ENCODE measurements around the gene TBC1D3B.
"Not testable (repeated sequence)": the region's sequence is repeated elsewhere in the genome, so short reads cannot be mapped to it uniquely, and the experiment has no call there.

TBC1D3B gene

DNA sequence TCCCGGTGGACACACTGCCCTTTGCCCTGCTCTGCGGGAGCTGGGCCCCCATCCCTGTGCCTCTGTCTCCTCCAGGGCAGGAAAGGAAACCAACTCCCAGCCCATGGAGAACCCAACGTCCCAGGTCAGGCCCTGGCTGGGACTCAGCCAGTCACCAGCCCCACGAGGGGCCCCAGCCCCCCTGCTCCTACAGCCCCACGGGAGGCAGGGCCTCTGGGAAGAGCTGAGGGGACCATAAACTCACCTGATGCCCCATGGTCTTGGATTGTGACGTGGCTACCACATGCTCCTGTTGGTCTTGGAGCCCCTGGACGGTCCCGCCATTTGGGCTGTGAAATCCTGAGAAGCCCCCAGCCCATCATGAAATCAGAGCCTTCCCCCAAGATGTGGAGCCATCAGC is 7.6 kb downstream of the TBC1D3B start:
- not testable (repeated sequence) for DNase-seq

DNA sequence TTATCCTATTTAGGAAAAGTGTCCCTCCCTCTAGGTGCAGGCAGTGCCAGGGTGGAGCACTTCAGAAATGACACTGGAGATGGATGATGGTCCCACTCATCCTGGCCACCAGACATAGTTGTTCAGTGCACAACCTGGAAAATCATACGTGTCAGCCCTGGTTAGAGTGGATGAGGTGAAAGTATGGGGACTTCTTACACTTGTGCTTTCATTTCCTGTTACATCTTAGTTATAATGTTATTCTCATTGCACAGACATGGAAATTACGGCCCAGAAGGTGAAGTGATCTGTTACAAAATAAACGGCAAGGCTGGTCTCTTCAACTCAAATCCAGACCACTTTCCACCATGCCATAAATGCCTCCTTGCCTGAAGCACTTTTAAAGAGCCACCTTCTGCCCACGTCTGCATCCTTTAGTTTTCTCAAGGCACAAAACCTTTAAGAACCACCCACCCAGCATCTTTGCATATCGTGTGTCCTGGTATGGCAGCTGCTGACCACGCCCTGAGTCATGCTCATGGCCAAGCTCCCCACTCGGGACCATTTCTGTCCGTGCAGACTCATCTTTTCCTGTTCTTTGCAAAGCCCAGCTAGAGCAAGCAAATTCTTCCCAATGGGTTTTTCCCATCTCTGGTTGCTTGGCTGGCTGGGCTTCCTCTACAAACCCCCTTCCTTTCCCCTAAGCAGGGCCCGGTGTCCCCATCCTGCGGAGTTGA is 22.4 kb downstream of the TBC1D3B start:
- no peak for DNase-seq

- no peak for DNase-seq
Observed at GRCh38 chr17:36152639-36153120, 23.8 kb downstream of the TBC1D3B start.

DNA sequence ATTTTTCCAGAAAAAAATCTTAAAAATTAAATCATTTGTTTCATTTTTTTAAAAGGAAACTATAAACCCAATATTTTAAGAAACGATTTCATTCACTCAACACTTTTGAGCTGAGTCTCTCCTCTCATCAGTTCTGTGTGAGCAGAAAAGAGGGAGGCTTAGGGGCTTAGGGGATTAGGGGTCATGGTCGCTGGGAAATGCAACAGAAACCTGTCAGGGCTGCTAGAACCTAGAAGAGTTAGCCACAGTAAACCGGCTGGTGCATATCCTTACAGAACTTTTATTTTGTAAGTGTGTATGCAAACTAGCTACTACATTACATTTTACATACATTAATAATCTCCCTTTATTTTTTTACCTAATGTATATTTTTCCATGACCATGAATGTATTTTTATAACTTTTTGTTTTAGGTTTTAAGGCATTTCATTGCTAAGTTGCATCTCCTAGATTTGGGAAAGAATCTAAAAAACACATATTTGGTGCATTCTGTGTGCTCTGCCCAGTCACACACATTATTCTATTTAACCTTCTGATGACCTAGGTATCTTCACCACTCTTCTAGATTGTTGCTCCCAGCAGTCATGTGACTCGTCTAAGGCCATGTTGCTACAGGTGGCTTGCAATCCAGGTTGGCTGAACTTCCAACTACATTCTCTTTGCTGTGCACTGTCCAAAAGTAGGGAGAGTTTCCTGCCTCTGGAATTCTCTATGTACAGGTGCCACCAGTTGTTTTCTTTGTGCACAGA is 24.4 kb downstream of the TBC1D3B start:
- no peak for DNase-seq

DNA sequence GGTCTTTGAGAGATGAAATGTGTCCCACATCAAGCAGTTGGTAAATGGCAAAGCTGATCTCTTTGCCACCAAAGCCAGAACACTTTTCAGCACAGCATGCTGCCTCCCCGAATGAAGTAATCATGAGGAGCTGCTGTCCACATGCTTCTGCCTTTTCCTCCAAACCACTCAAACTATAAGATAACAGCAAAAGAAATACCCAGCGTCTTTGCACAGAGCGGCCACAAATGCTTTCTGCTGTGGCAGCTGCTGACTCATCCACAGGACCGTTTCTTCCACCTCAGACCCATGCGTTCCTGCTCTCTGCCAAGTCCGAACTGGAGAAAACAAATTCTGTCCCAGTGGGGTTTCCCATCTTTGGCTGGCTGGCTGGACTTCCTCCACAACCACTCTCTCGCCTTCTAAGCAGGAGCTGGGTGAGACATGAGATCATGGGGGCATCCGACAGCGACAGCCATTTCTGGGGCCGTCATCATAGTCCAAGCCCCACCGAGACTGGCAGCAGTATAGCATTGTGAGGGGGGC is 27.1 kb downstream of the TBC1D3B start:
- DNase-seq: no peak

DNA sequence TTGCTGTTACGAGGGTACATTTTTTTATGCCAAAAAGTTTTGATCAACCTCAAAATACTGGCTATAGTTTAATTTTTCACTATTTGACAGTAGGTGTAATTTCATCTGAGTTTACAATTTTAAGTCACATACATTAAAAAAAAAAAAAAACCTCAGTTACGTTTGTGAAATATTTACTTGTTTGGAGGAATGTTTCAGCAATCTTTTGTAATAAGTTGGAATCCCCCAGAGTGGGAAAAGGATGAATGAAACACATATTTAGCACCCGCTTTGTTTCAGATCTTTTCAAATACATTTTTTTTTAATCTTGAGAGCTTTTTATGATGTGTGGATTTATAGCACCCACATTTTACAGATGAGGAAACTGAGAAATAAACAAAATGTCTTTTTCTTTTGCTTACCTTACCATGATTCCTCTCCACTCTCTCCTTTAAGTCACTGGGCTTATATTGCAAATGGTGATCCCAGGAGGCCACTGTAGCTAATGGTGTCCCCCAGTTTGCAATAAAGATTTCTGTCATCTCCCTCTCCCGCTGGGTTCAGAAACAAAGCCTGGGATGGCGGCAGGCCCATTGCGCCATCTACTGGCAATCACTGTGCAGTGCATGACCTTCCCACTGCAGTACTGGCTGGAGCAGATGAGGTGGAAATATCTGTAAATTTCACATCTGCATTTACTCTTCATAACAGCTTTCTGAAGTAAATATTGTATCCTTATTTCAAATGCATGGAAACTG is 27.7 kb downstream of the TBC1D3B start:
- peak; percentile 76 for DNase-seq

DNA sequence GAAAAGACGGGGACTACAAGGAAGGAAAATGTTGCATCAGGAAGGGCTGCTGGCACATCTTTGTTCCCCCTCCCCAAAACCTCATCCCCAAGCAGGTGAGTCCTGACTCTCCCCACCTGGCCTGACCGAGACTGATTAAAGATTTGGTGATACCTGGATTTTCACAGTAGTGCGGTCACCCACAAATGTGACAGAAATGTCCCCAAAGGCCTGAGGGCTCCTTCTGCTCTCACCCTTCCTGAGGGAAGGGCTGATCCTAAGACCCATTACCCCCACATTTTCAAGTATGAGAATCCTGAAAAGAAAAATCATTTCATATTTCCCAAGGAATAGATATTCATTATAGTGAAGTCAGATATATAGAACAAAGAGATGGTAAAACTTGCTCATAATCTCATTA is 28.8 kb downstream of the TBC1D3B start:
- no peak for DNase-seq

GRCh38 chr17:36144981-36145729 is 31.3 kb downstream of the TBC1D3B start:
- DNase-seq: no peak

GRCh38 chr17:36144014-36144413 is 32.4 kb downstream of the TBC1D3B start:
- no peak for DNase-seq

DNA sequence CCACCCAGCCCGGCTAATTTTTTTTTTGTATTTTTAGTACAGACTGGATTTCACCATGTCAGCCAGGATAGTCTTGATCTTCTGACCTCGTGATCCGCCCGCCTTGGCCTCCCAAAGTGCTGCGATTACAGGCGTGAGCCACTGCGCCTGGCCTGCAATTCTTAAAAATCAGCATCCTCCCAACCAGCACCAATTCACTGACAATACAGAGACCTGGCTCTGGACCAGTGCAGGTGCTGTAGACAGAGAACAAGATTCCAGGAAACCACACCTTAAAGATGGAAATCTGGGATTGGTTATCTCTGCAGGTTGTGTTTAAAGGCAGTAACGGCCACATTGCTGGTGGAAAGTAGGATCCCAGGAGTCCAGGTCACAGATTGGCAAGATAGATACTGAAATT is 33.6 kb downstream of the TBC1D3B start:
- DNase-seq: no peak

DNA sequence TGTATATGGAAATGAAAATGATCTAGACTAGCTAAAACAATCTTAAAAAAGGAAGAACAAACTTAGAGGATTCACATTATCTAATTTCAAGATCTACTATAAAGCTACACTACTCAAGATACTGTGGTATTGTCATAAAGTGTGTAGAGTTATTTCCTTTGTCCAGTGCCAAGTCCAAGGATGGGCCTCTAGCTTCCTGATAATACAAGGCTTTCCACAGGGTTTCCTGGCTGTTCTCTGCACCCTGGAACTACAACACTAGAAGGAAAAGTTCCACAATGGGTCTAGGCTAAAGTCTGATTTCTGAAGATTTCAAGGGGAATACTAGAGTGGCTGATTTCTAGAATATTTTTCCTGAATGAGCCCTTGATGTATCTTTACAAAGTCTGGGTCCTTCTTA is 34.2 kb downstream of the TBC1D3B start:
- no peak for DNase-seq

GRCh38 chr17:36136439-36136838 is 40.0 kb downstream of the TBC1D3B start:
- DNase-seq: no peak

DNA sequence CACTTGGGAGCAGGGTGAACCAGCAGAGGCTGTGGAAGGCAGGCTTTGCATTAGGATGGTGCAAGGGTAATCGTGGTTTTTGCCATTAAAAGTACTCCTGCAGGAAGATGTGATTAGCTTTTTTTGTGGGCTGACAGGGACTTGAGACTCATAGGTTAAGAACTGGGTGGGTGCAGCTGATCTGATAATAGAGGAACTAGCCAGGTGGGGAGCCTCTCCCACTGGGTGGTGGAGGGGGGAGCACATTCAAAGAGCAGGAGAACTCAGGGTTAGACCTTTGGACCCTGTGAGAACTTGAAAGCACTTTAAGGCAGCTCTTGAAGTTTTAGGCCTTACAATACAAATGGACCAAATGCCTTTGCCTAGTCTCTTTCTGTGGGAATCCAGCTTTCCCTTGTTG is 40.4 kb downstream of the TBC1D3B start:
- DNase-seq: no peak

DNA sequence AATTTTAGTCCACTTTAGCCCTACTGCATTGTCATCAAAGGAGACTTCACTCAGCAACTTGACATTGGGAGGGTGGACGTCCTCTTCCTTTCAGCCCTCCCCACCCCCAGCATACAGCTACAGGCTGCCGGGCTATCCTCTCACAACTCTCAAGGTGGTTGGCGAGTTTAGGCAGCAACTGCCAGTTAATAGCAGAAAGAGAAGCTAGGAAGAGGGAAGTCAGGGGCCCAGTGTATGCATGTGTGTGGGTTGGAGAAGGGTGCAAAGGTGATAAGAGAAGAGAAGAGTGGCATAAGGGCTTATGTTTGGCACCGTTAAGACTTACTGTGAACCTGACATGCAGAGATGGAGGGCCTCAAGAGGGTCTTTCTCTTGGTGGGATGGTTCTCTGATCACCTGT is 41.0 kb downstream of the TBC1D3B start:
- no peak for DNase-seq

GRCh38 chr17:36133602-36134236 is 42.7 kb downstream of the TBC1D3B start:
- DNase-seq: no peak

DNA sequence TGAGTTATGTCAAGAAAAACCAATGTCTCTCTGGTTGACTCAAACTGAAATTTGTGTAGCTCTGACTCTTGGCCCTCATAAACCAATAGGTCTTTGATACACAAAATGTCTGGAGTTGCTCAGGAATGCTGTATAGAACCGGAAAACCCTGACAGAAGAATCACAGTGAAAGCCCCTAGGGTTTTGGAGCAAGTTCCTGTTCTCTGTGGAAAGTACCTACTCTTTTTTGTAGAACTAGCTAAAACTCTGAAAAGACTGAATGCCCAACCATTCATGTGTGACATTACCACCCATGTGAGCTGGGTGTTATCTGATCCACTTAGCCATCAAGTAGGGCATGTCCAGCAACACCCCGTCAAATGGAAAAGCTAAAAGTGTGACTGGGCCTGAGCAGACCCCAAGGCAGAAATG is 44.0 kb downstream of the TBC1D3B start:
- DNase-seq: no peak

- DNase-seq: no peak
Observed at GRCh38 chr17:36131931-36132330, 44.5 kb downstream of the TBC1D3B start.

- DNase-seq: no peak
Observed at GRCh38 chr17:36131421-36131820, 45.0 kb downstream of the TBC1D3B start.

- DNase-seq: no peak
Observed at GRCh38 chr17:36130346-36130745, 46.1 kb downstream of the TBC1D3B start.

GRCh38 chr17:36129616-36130015 is 46.8 kb downstream of the TBC1D3B start:
- DNase-seq: no peak

GRCh38 chr17:36128411-36128978 is 47.9 kb downstream of the TBC1D3B start:
- no peak for DNase-seq

DNA sequence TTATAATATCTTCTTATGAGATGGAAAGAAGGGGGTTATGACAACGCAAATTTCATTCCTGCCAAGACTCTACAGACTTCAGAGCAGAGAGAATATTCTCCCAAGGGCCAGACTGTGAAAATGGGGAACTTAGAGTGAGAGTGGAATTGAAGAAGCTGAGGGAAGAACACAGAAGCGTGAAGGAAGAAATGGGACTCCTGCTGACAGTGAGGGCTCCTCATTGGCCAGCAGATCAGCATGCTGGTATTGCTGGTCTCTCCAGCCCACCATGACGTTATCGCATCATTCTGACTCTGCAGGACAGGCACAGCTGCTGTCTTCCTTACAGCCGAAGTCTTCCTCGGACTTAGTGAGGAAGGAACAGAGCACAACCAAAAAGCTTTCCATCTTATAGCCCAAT is 48.5 kb downstream of the TBC1D3B start:
- no peak for DNase-seq

All from CD4-positive, alpha-beta T cell treated with Interleukin-17A for 1 hour (primary cell).